Stimulated activated naive CD4-positive, alpha-beta T cell treated with Interleukin-2 at 50 U/mL for 16 hours (primary cell): ENCODE measurements around the gene EVPL.

Experiments
- DNase-seq: peaks from one replicate; lab custom pipeline; 2025; lab: John Stamatoyannopoulos, UW

EVPL gene

DNA sequence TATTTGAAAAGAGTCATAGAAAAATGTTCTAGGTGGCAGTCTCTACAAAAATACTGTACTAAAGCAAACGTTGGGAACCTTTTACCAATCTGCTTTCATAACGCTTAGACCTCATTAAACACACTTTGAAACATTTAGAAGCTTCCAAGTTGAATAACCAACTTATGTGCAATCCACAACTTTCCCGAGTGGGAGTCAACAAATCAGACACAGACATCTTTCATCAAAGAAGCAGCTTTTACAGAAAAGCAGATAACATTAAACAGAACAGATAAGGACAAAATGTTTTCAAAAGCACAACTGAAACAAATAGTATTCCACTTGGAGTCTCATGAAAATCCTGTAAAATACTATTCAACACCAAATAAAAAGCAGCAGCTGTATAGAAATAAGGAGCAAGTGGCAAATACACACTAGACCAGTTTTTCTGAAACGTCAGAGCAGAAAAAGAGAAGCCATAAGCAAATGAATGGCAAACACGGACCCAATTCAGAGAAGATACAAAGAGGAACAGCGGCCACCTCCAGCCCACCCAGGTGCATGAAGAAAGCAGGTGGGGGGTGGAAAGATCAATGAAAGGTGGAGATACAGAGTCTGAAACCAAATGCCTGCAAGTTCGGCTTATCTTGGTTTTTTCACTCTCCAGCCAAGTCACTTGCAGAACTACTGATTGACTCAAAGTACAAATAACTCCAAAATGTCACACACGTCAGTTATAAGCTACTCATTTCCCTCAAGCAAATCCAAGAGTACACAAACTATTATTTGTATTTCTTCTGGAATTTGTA is 67.9 kb downstream of the EVPL start:
- no peak for DNase-seq
